Testis (tissue), 2 donors: Measurements from ENCODE around the gene ENTPD7.

Experiments used
- POLR2A ChIP-seq: fragments of 450-650 bp; IDR thresholded peaks from one replicate; pipeline ENCODE4 v1.6.1; 2017; ENCODE audit warnings: antibody characterized with exemption, mild to moderate bottlenecking, moderate library complexity
- TF ChIP-seq, protein P1 (sequence below), 3 experiments: fragments of 450-650 bp in 2 of 3; fragments of 200-600 bp in 1 of 3; sonication (generic) in 1 of 3; IDR thresholded peaks; one replicate each; pipeline ENCODE4 v1.5.1; 2016 to 2019; ENCODE audit warnings: antibody characterized with exemption in 3 of 3, mild to moderate bottlenecking in 2 of 3, moderate library complexity in 1 of 3

DNA sequence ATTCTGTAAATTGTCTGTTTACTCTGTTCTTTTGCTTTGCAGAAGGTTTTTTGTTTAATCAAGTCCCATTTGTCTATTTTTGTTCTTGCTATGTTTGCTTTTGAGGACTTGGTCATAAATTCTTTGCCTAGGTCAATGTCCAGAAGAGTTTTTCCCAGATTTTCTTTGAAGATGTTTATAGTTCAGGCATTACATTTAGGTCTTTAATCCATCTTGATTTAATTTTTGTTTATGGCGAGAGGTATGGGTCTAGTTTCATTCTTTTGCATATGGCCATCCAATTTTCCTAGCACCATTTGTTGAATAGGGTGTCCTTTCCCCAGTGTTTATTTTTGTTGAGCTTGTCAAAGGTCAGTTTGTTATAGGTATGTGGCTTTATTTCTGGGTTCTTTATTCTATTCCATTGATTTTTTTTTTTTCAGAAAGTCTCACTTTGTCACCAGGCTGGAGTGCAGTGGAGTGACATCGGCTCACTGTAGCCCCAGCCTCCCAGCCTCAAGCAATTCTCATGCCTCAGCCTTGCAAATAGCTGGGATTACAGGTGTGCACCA, 11.6 kb upstream of the ENTPD7 start:
- TF ChIP-seq, protein P1, sequence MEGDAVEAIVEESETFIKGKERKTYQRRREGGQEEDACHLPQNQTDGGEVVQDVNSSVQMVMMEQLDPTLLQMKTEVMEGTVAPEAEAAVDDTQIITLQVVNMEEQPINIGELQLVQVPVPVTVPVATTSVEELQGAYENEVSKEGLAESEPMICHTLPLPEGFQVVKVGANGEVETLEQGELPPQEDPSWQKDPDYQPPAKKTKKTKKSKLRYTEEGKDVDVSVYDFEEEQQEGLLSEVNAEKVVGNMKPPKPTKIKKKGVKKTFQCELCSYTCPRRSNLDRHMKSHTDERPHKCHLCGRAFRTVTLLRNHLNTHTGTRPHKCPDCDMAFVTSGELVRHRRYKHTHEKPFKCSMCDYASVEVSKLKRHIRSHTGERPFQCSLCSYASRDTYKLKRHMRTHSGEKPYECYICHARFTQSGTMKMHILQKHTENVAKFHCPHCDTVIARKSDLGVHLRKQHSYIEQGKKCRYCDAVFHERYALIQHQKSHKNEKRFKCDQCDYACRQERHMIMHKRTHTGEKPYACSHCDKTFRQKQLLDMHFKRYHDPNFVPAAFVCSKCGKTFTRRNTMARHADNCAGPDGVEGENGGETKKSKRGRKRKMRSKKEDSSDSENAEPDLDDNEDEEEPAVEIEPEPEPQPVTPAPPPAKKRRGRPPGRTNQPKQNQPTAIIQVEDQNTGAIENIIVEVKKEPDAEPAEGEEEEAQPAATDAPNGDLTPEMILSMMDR (IDR thresholded peaks at IDR 0.05) = no peak
- no peak for TF ChIP-seq POLR2A
